ENCODE measurements around the gene EFL1.

The EFL1 gene

DNA sequence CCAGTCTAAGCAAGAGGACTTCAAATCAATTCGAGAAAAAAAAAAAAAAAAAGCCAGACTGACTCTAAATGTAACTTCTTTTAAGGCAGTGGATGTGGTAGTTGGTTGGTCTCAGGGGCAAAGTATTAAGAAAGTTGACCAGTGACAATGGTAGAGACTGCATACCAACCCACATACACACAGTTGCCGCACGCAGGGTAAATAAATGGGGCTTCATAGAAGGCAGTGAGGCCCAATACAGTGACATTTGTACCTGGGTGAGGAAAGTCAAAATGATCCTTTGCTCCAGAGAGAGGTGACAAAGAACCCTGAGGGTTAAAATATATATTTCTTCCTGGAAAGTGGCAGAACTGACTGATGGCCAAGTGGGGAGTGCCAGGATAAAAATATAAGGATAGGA lies 116.0 kb downstream of the EFL1 start:
- DNase-seq = no peak

GRCh38 chr15:82143390-82144385 lies 118.8 kb downstream of the EFL1 start:
- no peak for DNase-seq

GRCh38 chr15:82140886-82141285 lies 121.6 kb downstream of the EFL1 start:
- DNase-seq = peak; percentile 49

GRCh38 chr15:82139823-82140268 lies 122.7 kb downstream of the EFL1 start:
- DNase-seq = no peak

DNA sequence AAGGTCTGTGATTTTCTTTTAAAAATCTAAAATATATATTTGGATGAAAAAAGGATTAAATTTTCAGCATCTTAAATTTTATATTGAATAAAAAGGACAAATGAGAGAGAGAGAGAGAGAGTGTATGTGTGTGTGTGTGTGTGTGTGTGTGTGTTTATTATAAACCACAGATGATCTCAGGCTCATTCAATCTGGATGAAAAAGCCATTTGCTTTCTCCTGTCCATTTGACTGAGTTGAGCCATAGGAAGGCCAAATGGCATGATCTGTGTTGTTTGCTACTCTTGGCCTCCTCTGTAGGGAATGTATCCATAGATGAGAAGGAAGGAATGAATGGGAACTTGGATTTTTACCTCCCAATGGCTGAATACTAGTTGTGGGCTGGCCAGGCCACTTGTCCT lies 124.2 kb downstream of the EFL1 start:
- DNase-seq = no peak

GRCh38 chr15:82137261-82137660 lies 125.3 kb downstream of the EFL1 start:
- DNase-seq = no peak

GRCh38 chr15:82136120-82136519 lies 126.4 kb downstream of the EFL1 start:
- DNase-seq = no peak

DNA sequence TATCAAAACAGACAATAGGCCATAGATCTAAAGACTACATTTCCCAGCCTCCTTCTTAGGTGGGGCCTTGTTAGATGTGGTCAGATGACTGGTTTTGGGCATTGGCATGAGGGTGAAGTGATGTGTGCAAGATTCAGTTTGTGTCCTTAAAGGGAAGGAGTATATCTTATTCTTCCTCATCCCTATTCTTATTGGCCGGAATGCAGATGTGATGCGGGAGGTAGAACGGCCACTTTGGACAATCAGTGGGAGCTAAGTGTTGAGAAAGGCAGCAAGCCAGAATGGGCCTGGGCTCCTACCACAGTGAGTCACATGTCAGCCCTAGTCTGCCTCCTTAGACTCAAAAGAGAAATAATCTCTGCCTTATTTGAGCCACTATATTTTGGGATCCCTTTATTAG lies 126.9 kb downstream of the EFL1 start:
- DNase-seq = no peak

GRCh38 chr15:82134461-82134860 lies 128.1 kb downstream of the EFL1 start:
- no peak for DNase-seq

DNA sequence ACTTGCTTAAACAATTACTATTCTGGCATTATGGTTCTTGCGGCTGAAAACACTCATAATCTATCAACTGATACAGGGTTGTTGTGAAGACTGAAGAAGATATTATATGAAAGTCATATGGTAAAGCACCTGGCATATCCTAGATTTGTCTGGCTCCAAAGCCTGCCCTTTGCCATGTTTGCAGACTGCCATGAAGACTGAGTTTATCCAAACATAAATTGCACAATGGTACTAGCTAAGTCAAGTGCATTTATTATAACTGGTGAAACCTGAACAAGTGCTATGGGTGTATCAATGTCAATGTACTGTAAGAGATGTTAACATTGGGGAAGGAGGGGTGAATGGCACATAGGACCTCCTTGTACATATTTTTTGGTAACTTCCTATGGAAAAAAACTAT lies 129.3 kb downstream of the EFL1 start:
- DNase-seq = peak; percentile 53

DNA sequence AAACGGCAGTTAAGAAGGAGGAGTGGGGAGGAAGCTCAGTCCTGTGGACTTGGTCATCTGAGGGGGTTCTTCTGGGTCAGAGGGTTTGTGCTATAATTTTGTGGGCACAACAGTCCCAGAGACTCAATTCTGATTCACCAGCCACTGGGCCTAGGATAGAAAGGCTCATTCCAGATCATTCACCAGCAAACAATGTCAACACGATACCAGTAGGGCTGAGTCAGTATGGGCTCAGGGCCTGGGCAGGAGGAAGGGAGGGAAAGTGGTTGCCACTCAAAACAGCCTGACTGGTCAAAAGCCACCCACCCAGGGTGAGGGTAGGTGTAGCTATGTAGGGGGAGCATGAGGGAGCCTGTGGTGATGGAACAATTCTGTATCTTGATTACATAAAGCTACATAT lies 129.8 kb downstream of the EFL1 start:
- no peak for DNase-seq

DNA sequence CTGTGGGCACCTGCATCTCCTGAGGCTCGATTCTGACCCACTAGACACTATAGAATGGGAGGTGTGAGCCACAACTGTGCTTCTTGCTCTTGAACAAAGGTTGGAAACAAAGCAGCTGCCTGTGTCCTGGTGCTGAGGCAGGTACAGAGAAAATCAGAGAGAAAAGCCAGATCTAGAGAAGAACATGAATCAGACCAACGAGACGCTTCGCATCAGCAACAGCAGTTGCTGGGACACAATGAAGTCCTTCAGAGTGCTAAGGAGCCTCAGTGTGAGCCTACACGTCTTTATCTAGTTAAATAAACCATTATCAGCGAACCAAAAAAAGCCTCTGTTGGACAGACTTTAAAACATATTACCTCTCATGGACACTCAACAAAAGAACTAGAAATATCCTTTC lies 130.4 kb downstream of the EFL1 start:
- no peak for DNase-seq

- no peak for DNase-seq
These were observed 132.3 kb downstream of the EFL1 start for GRCh38 chr15:82130248-82130647.

DNA sequence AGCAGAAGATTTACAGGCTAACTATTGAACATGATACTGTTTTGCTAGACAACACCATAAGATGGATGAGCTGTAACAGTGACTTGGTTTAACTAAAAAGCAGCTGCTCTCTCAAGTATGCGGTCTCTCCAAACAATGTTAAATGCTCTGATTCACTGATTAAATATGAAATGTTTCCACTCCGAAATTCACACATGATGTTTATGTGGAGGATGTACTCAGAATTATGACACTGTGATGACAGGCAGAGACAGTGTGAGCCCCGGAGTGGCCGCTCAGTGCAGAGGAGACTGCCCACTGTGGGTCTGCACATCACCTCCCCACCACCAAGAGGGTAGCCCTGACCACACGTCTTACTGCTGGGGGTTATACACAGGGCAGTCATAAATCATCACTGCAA lies 132.8 kb downstream of the EFL1 start:
- no peak for DNase-seq

DNA sequence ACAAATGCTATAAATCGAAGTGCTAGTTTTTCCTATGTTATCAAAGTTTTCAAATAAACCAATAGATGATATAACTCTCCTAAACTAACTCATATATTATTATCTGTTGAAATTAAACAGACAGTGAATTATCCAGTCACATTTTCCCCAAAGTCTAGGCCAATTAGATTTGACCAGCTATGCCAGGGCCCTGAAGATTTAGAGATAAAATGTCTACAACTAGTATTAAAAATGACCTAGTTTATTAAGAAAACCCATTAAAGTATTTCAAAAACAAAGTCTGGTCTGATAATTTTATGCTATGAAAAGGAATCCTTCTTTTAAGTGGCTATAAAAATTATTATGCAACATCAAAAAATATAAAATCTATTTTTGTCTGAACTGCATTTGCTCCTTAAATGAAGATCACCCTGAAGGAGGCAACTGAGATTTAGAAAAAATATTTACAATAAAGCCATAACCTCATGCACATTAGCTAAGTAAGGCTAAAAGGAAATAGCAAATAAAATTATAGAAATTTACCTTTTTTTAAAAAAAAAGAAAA lies 133.3 kb downstream of the EFL1 start:
- no peak for DNase-seq

DNA sequence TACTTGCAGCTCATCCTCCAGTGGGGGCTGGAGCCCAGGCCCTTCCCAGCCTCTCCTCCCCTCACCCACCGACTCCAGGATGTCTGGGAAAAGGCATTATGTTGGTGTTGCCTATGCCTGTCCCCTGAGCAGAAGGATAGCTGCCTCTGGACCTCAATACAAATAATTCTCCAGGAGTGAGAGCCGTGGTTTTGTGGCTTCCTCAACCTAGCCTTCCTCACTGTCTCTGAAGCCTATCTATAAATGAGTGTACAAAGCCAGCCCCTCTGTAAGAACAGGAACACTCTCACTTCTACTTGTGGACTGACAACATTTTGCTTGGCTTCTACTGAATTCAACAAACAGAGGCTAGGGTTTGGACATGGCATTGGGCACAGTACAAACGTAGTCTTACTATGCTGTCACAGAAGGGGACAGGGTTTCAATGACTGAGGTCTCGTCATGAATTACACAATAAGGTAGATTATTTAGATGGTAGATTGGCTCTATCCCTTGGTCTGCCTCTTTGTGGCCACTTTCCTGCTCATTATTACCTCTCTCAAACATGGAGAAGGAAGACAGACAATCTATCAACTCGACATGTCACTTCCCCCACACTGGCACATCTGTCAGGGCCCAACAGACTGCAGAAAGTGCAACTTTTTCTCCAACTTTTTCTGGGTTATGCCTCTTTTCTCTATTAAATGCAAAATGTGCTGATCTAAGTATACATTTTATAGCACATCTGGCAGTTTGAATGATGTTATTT lies 134.0 kb downstream of the EFL1 start:
- DNase-seq = no peak

GRCh38 chr15:82127581-82127980 lies 135.0 kb downstream of the EFL1 start:
- DNase-seq = no peak

GRCh38 chr15:82126346-82126745 lies 136.2 kb downstream of the EFL1 start:
- no peak for DNase-seq

DNA sequence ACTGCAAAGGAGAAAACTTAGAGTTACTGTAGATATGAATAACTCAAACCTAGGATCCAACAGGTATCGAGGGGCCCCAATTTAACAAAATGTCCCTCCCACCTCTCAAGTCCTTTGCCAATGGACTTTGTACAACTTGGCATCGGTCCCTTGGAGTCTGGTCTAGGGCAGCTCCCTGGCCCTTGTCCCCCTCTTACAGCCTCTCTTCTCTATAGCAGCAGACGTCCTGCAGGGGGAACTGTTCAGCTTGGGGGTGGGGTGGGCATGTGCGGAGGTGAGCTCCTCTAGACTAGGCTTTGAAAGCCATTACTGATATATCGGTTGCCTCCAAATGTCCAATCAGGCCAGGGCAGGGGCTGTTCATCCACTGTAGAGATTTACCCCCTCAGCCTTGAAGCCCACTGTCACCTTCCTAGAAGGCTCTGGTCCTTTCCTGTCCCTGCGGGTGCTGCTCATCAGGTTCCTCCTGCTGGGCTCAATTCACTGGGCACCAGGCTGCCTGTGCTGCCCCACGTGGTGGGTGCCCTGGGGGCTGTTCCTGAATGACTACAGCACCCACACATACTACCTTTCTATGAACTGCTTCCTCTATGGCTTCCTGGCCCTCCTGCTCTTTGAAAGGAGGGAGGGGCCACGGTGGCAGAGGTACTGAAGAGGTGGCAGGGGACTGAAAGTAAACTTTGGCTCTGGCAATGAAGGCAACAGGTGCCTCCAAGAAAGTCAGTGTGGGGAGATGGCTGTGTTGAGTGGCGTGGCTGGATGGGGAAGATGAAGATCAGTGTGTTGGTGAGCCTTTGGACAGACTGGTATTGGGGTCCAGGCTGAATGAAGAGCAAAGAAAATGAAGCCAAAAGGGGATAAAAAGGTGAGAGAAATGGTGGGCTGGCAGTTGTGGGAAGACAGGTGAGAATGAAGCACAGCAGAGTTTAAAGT lies 137.9 kb downstream of the EFL1 start:
- DNase-seq = no peak

DNA sequence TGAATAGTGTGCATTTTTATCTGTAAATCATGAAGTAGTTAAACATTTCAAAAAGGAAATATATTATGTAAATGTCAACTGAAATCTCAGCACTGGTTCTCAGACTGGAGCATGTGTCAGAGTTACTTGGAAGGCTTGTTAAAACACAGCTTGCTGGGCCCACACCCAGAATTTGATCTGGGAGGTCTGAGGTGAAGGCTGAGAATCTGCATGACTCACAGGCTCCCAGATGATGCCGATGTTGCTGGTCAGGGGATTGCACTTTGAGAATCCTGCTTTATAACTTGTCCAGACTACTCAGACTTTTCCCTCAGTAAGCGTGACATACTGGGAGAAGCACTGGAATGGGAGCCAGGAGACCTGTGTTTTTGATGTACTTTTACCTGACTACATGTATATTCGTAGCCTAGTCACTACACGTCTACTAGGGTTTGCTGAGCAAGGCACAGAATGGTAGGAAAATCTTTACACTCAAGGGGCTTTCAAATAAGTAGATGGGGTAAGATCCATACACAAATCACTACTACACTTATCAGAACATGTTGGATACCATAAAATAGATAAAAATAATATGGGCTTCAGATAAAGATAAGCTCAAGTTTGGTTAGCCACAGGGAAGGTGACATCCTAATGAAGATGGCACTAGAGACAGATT lies 139.7 kb downstream of the EFL1 start:
- no peak for DNase-seq

- no peak for DNase-seq
These were observed 144.5 kb downstream of the EFL1 start for GRCh38 chr15:82118040-82118439.

DNA sequence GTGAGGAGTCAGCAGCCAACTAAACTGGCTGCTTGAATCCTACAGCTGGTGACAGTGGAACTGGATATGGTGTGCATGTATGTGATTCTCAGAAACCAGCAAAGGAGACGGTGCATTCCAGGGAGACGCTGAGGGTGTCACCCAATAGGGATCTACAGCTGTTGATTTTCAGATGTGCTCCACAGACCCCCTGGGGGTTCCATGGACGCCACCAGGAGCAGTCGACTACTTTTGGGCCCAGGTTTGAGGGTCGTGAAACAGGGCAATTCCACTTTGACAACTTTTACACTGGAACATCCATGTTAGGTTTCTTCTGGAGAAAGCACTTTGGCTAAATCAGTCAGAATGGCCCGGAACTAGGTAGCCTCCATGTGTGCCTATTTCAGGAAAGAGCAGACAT lies 145.2 kb downstream of the EFL1 start:
- DNase-seq = no peak

Data from DMS153 (cell line).